ENCODE data around the gene MT1E. TPM values are rescaled to one million over a fixed set of nuclear protein-coding genes. Genes with fewer than 3 reads are reported as not detected.

MT1E gene
- total RNA-seq, 6 experiments from 2014 or later, result 192 to 469 (median 458) TPM

DNA sequence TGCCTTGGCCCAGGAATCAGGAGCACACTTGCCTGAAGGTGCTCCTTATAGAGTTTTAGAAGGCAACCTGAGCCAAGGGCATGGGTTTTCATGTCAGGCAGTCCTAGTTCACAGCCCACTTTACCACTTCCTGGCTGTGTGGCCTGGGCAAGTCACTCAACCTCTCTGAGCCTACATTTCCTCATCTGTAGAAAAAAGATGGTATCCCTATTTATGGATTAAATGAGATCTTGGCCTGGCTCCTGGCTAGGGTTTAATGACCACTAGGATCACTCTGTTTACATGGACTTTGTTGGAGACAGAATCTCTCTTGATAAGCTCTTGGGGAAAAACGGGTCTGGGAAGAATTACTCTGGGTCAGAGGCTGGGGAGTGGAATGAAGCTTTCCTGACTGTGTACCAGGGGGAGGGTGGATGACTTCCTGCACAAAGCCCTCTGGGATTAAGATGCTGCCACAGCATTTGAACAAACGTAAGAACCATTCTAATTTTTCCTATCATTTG lies 14.9 kb upstream of the MT1E start:
- peak overlapping the region; percentile 96 for H3K27ac Mint-ChIP-seq
- TF ChIP-seq, protein P1, sequence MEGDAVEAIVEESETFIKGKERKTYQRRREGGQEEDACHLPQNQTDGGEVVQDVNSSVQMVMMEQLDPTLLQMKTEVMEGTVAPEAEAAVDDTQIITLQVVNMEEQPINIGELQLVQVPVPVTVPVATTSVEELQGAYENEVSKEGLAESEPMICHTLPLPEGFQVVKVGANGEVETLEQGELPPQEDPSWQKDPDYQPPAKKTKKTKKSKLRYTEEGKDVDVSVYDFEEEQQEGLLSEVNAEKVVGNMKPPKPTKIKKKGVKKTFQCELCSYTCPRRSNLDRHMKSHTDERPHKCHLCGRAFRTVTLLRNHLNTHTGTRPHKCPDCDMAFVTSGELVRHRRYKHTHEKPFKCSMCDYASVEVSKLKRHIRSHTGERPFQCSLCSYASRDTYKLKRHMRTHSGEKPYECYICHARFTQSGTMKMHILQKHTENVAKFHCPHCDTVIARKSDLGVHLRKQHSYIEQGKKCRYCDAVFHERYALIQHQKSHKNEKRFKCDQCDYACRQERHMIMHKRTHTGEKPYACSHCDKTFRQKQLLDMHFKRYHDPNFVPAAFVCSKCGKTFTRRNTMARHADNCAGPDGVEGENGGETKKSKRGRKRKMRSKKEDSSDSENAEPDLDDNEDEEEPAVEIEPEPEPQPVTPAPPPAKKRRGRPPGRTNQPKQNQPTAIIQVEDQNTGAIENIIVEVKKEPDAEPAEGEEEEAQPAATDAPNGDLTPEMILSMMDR (IDR thresholded peaks at IDR 0.05), result no peak
- H3K4me1 Mint-ChIP-seq (ENCODE audit: low read depth), result peaks cover 80% of the 10 kb centered on the region
- DNase-seq, result no peak
- H3K27me3 Mint-ChIP-seq (ENCODE audit: insufficient read depth), result peaks cover 4% of the 10 kb centered on the region
- peak overlapping the region; percentile 98 for H3K4me3 Mint-ChIP-seq
- H3K36me3 Mint-ChIP-seq (ENCODE audit: low read depth), result peaks cover 13% of the 10 kb centered on the region; the same call in 1 of the 2 replicates
- H3K9me3 Mint-ChIP-seq, result no peaks in the 10 kb centered on the region

DNA sequence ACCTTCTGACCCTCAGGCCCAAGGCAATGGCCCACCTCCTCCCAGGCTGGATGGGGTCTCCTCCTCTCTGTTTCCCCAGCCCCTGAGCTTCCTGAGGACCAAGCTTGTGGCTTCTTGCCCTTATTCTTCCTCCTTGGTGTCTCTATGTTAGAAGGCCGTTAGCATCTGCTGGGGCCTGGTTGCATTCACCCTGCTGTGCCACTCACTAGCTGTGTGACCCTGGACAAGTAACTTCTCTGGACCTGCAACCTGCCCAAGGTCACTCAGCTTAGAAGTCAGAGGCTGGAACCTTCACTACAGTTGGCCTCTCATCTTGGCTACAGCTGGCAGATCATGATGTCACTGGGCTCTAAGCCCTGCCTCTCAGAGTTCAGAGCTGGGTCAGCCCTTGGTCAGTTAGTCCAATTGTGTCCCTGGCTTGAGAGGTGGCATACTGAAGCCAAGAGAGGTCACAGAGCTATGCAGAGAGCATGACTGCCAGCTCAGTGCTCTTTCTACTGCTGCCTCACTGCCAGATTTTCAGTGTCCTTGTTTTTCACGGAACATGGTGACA lies 14.2 kb upstream of the MT1E start:
- peaks cover 11% of the 10 kb centered on the region; the same call in 1 of the 2 replicates for H3K36me3 Mint-ChIP-seq (ENCODE audit: low read depth)
- no peaks in the 10 kb centered on the region for H3K9me3 Mint-ChIP-seq
- H3K27ac Mint-ChIP-seq, result peak overlapping the region; percentile 96
- DNase-seq, result no peak
- TF ChIP-seq, protein P1 (IDR thresholded peaks at IDR 0.05), result no peak
- H3K4me3 Mint-ChIP-seq, result peak overlapping the region; percentile 98
- peaks cover 4% of the 10 kb centered on the region for H3K27me3 Mint-ChIP-seq (ENCODE audit: insufficient read depth)
- H3K4me1 Mint-ChIP-seq (ENCODE audit: low read depth), result peaks cover 73% of the 10 kb centered on the region

DNA sequence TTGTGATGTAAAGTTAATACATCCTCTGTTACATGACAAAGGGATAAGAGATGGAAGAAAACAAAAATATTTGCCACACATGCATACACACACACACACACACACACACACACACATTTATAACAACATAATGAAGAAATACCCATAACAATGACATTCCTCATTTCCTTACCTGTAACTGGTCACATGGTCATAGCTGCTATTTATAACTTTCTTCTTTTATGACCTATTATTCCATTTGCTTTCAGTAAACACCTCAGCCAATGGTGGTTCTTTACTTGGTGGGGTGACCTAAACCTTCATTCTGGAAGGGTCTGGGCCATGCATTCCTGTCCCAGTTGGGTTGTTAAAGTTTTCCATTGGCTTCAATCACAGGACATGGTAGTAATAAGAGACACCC lies 11.9 kb upstream of the MT1E start:
- peaks cover 9% of the 10 kb centered on the region; the same call in 1 of the 2 replicates for H3K36me3 Mint-ChIP-seq (ENCODE audit: low read depth)
- no peak for DNase-seq
- TF ChIP-seq, protein P1 (IDR thresholded peaks at IDR 0.05), result no peak
- H3K4me3 Mint-ChIP-seq, result no peak overlapping the region
- peak overlapping the region; percentile 87 for H3K27ac Mint-ChIP-seq
- no peaks in the 10 kb centered on the region; the same call in none of the 2 replicates for H3K27me3 Mint-ChIP-seq (ENCODE audit: insufficient read depth)
- H3K9me3 Mint-ChIP-seq, result no peaks in the 10 kb centered on the region
- peaks cover 71% of the 10 kb centered on the region for H3K4me1 Mint-ChIP-seq (ENCODE audit: low read depth)

DNA sequence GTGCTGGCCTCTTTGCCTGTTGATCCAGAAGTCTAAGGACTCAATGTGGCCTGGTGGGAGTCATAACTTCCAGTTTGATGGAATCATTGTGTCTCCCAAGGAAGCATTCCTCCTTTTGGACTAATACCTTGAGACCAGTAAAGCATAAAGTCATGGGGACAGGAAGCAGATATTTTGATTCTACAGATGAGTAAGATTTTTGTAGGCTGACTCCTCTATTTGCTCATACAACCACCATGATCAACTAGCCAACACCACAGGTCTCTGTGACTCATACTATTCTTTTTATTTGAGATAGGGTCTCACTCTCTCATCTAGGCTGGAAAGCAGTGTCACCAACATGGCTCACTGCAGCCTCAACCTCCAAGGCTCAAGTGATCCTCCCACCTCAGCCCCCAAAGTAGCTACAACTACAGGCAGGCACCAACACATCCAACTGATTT lies 11.0 kb upstream of the MT1E start:
- Mint-ChIP-seq H3K36me3 (ENCODE audit: low read depth) (peaks cover under 1% of the 10 kb centered on the region; the same call in 1 of the 2 replicates), H3K9me3 (no peaks in the 10 kb centered on the region), H3K27me3 (ENCODE audit: insufficient read depth) (no peaks in the 10 kb centered on the region; the same call in none of the 2 replicates), H3K4me3 (peak overlapping the region; percentile 20; the same call in 1 of the 2 replicates), H3K4me1 (ENCODE audit: low read depth) (peaks cover 71% of the 10 kb centered on the region), H3K27ac (peak overlapping the region; percentile 87)
- TF ChIP-seq, protein P1 (IDR thresholded peaks at IDR 0.05), result no peak
- peak; percentile 60 for DNase-seq

DNA sequence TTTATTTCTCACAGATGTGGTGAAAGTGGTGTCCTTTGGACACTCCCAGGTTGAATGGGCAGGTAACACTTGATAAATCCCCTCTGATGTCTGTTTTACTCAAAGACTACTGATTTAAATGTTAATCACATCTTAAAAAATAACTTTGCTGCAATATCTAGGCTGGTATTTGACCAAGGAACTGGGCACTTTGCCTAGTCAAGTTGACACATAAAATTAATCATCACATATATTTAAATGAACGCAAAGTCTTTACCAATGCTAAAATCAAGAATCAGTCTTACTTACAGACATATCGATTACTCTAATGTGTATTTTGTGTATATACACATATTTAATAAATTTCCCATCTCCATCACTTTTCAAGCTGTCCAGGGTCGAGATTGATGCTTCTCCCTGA lies 10.2 kb upstream of the MT1E start:
- H3K4me3 Mint-ChIP-seq, result no peak overlapping the region
- no peaks in the 10 kb centered on the region; the same call in none of the 2 replicates for H3K27me3 Mint-ChIP-seq (ENCODE audit: insufficient read depth)
- no peaks in the 10 kb centered on the region for H3K9me3 Mint-ChIP-seq
- DNase-seq, result no peak
- H3K36me3 Mint-ChIP-seq (ENCODE audit: low read depth), result no peaks in the 10 kb centered on the region
- TF ChIP-seq, protein P1 (IDR thresholded peaks at IDR 0.05), result no peak
- H3K4me1 Mint-ChIP-seq (ENCODE audit: low read depth), result peaks cover 65% of the 10 kb centered on the region
- peak overlapping the region; percentile 87 for H3K27ac Mint-ChIP-seq
